Lower lobe of right lung (tissue), 2 donors: ENCODE data around the gene DDTL. TPM values are rescaled to one million over a fixed set of nuclear protein-coding genes. Genes with fewer than 3 reads are reported as not detected.
"Not testable (repeated sequence)": the region's sequence is repeated elsewhere in the genome, so short reads cannot be mapped to it uniquely, and the experiment has no call there.

Source experiments
- ATAC-seq, 2 donors: fragments of 200-7000 bp; cut with Tn5 transposase; one replicate each; pipeline ENCODE4 v1.9.1; 2020 to 2022; ENCODE audit warnings: mild to moderate bottlenecking in 2 of 2, moderate library complexity in 2 of 2
- DNase-seq: peaks from one replicate; pipeline ENCODE4 v3.0.0-alpha.2; 2020
- H3K27ac ChIP-seq: fragments of 200-600 bp; one replicate; pipeline ENCODE4 v1.8.0; 2022
- H3K27me3 ChIP-seq: fragments of 200-600 bp; one replicate; pipeline ENCODE4 v1.8.0; 2022; ENCODE audit warnings: low read depth
- H3K36me3 ChIP-seq: fragments of 200-600 bp; one replicate; pipeline ENCODE4 v1.8.0; 2022; ENCODE audit warnings: mild to moderate bottlenecking
- H3K4me1 ChIP-seq: fragments of 200-600 bp; one replicate; pipeline ENCODE4 v1.8.0; 2022
- H3K4me3 ChIP-seq: fragments of 200-600 bp; one replicate; pipeline ENCODE4 v1.8.0; 2022; ENCODE audit warnings: mild to moderate bottlenecking
- H3K9me3 ChIP-seq: fragments of 200-600 bp; one replicate; pipeline ENCODE4 v1.8.0; 2022
- CTCF ChIP-seq: fragments of 200-600 bp; IDR thresholded peaks from one replicate; pipeline ENCODE4 v1.8.0; 2022; ENCODE audit warnings: antibody characterized with exemption, mild to moderate bottlenecking
- intact Hi-C: fragments of 100-400 bp; cut with DNase I; formaldehyde crosslinking; loops from one replicate; pipeline ENCODE4 v1.11.0; 2022
- total RNA-seq: library from RNA; stranded (reverse); fragmentation: NEBNext Ultra II Directional; extraction: Animal tissue kit (Norgen Biotek cat#: 25700); gene quantifications from one replicate; pipeline ENCODE4 v1.2.1, GENCODE V29; 2021
- donor health status: DM: no; HTN: yes; CAD: no; lungs with severe emphysema.

Gene DDTL
- total RNA-seq, 1 donor from 2014 or later: 2.9 TPM

GRCh38 chr22:23938328-23939016 lies 28.2 kb upstream of the DDTL start:
- ATAC-seq: peak; percentile 80 to 90
- intact Hi-C loops: no loop called here

GRCh38 chr22:23939017-23939357 lies 27.7 kb upstream of the DDTL start:
- Histone ChIP-seq H3K36me3 (no peaks in the 10 kb centered on the region), H3K27ac (peak overlapping the region; percentile 22), H3K4me3 (no peak overlapping the region), H3K27me3 (no peaks in the 10 kb centered on the region), H3K9me3 (no peaks in the 10 kb centered on the region), H3K4me1 (no peaks in the 10 kb centered on the region)
- DNase-seq: no peak
- TF ChIP-seq CTCF: no peak
- intact Hi-C loops: no loop called here
- no peak for ATAC-seq

More at GRCh38 chr22:23938328-23939016, 28.2 kb upstream of the DDTL start:
- Histone ChIP-seq H3K36me3 (no peaks in the 10 kb centered on the region), H3K4me1 (no peaks in the 10 kb centered on the region), H3K9me3 (no peaks in the 10 kb centered on the region), H3K4me3 (no peak overlapping the region), H3K27me3 (no peaks in the 10 kb centered on the region), H3K27ac (peak overlapping the region; percentile 22)
- no peak for DNase-seq
- no peak for TF ChIP-seq CTCF

- H3K27me3 ChIP-seq, DNase-seq, H3K4me1 ChIP-seq, H3K27ac ChIP-seq, H3K4me3 ChIP-seq, H3K9me3 ChIP-seq, H3K36me3 ChIP-seq, intact Hi-C loops: not testable (repeated sequence)
- ATAC-seq: peak in 1 of 2 donors; percentile 25
Measured at GRCh38 chr22:23940166-23940565, 26.5 kb upstream of the DDTL start.

GRCh38 chr22:23947391-23947790 lies 19.3 kb upstream of the DDTL start:
- ATAC-seq, DNase-seq, H3K9me3 ChIP-seq, H3K27ac ChIP-seq, H3K4me1 ChIP-seq, H3K4me3 ChIP-seq, H3K36me3 ChIP-seq, intact Hi-C loops, H3K27me3 ChIP-seq: not testable (repeated sequence)

DNA sequence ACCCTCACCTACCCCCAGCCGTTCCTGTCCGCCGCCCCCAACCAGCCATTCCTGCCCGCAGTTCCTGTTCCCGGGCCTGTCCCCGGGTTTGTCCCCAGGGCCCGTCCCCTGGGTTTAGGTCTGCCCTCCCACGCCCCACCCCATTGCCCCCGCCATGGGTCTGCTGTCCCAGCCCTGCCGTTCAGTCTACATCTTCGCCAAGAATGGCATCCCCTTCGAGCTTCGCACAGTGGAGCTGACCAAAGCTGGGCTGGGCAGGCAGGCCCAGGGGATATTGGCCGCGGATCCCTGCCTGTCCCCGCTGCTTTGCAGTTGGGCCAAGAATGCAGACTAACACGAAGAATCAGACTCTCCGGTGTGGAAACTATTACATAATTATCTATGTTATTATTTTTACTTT lies 16.9 kb upstream of the DDTL start:
- H3K27me3 ChIP-seq, DNase-seq, H3K9me3 ChIP-seq, H3K4me3 ChIP-seq, H3K27ac ChIP-seq, H3K36me3 ChIP-seq, ATAC-seq, H3K4me1 ChIP-seq, intact Hi-C loops: not testable (repeated sequence)

DNA sequence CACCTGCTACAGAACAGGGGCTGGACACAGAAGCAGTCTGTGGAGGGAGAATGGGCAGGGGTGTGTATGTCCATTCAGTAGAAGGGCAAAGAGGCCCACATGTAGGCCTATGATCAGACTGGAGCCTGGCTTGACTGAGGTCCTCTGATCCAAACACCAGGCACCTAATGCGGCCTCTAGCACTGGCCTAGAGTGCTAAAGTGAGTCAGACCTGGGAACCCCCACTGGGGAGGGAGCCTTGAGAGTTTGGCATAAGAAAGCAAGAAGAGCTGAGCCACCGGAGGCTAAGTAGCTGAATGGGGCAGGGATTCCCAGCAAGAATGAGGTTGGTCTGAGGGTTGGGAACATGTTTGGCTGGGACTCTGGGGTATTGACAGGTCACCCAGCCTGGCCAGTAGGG lies 15.3 kb upstream of the DDTL start:
- H3K27ac ChIP-seq, DNase-seq, H3K4me3 ChIP-seq, H3K27me3 ChIP-seq, intact Hi-C loops, H3K9me3 ChIP-seq, H3K36me3 ChIP-seq, H3K4me1 ChIP-seq: not testable (repeated sequence)
- peak in 1 of 2 donors; percentile 22 for ATAC-seq

GRCh38 chr22:23952794-23953405 lies 13.8 kb upstream of the DDTL start:
- DNase-seq, intact Hi-C loops, H3K4me1 ChIP-seq, H3K27me3 ChIP-seq, H3K9me3 ChIP-seq, H3K36me3 ChIP-seq, H3K27ac ChIP-seq, H3K4me3 ChIP-seq, ATAC-seq: not testable (repeated sequence)

DNA sequence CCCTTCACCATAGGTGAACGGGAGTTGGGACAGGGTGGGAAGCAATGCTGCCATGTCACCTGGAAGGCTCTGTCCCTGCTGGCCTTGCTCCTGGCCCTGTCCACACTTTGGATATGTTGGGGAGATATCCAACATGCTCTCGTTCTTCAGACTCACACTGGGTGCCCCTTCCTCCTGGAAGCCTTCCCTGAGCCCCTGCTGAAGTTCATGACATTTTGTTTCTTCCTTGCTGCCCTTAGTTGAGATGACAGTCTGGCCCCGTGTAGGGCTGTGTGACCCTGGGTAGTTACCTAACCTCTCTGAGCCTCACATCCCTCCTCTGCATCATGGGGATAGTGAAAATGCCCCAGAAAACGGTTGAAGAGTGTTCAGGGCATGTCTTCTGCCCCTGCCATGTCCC lies 13.2 kb upstream of the DDTL start:
- ATAC-seq, intact Hi-C loops, H3K9me3 ChIP-seq: not testable (repeated sequence)

DNA sequence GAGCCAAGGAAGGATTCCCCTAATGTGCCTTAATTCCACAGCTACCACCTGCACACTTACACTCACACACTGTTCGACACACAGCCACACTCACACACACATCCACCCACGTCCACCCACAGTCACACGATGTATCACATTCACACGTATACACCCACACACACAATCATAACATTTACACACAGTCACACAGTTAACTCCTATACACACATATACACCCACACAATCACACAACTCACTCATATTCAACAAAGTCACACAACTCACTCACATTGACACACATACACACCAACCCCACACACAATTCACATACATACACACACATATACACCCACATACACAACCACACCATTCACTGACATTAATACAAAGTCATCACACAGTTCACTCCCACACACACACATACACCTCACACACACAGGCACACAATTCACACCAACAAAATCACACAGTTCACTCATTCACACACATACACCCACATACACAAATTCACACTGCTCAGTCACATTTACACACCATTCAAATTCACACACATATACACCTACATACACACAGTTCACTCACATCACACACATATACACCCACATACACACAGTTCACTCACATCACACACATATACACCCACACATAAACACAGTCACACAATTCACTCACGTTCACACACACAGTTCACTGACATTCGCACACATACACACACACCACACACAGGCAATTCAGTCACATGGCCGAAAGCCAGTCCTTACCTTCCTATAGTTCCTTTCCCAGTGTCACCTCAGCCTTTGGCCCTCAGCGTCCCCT lies 12.3 kb upstream of the DDTL start:
- H3K27me3 ChIP-seq, DNase-seq, H3K4me3 ChIP-seq, intact Hi-C loops, ATAC-seq, H3K36me3 ChIP-seq, H3K27ac ChIP-seq, H3K9me3 ChIP-seq, H3K4me1 ChIP-seq: not testable (repeated sequence)

More for the DNA sequence above, 13.2 kb upstream of the DDTL start:
- H3K27ac ChIP-seq, H3K36me3 ChIP-seq, H3K27me3 ChIP-seq, H3K4me3 ChIP-seq, DNase-seq, H3K4me1 ChIP-seq: not testable (repeated sequence)

DNA sequence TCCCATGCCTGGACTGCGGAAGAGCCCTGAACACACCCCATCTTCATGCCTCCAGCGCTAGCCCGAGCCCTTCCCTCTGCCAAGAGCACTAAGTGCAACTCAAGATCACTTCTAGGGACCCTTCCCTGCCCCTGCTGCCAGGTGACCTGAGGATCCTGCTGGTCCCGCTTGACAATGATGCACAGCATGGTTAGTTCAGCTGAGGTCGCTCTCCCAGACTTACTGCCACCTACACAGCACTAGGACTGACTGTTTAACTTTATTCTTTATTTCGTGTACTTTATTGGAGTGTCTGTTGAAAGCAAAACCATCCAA lies 11.7 kb upstream of the DDTL start:
- DNase-seq, H3K36me3 ChIP-seq, ATAC-seq, H3K4me1 ChIP-seq, H3K4me3 ChIP-seq, H3K9me3 ChIP-seq, intact Hi-C loops, H3K27ac ChIP-seq, H3K27me3 ChIP-seq: not testable (repeated sequence)

GRCh38 chr22:23955886-23956285 lies 10.8 kb upstream of the DDTL start:
- H3K9me3 ChIP-seq, ATAC-seq, H3K4me3 ChIP-seq, intact Hi-C loops, H3K36me3 ChIP-seq, H3K27me3 ChIP-seq, H3K4me1 ChIP-seq, DNase-seq, H3K27ac ChIP-seq: not testable (repeated sequence)
